ENCODE results near the gene NDUFB8.
A peak's percentile ranks its signal among the peaks of the same experiment; 100 is the strongest.

The NDUFB8 gene

DNA sequence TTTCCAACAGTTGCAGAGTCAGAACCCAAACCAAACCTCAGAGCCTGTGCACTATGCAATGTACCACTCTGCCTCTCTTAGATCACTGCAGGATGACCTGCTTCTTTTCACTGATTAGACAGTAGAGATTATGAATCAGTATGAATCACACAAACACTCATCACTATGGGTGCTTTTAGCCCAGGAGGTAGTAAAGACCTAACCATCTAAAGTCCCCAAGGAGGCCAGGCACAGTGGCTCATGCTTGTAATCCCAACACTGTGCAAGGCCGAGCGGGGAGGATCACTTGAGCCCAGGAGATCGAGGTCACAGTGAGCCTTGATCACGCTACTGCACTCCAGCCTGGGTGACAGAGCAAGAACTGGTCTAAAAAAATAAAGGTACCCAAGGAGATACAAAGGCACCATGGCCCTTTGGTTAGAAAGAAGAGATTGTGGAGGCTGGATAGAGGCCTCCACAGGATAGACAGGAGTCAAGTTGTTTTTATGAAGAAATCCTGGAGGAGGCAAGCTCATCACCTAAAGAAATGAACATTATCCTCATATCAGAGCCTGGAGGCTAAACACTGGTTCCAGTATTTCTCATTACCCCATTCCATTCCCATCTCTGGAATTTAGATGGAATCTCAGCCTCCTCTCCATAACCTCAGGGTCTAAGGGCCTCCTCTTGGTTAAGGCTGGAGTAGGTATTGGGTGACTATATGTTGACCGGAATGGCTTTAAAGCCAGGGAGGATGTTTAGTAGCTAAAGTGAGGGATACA, 22.9 kb downstream of the NDUFB8 start:
- no peak for DNase-seq

DNA sequence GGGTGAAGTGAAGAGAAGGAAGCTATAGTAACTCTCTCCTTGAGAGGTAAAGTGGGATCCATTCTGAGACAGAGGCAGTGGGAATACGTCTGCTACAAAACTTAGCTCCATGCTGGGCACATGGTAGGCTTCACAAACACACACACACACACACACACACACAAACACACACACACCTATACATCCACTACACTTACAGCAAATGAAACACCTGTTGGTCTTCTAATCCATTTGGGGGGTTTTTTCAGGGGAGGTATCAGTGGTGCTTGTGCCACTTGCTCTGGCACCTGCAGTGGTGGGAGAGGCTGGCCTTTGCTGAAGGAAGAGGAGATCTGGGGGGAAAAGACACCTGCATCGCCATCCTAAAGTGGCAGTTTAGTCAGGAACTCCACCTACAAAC, 24.5 kb downstream of the NDUFB8 start:
- no peak for DNase-seq

DNA sequence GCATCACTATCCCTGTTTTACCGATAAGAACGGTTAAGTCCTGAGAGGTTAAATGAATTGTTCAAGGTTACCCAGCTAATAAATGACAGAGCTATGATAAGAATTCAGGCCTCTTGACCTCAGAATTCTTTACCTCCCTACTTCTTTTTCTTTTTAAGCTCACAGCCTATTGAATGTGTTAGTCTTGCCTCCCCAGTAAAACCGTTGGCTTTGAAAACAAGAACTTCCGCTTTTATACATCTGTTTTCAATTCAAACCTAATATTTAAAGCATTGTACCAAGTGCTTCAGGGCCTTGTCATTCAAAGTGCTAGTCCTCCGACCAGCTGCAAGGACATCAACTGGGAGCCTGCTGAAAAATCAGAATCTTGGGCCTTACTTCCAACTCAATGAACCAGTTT, 25.6 kb downstream of the NDUFB8 start:
- no peak for DNase-seq

DNA sequence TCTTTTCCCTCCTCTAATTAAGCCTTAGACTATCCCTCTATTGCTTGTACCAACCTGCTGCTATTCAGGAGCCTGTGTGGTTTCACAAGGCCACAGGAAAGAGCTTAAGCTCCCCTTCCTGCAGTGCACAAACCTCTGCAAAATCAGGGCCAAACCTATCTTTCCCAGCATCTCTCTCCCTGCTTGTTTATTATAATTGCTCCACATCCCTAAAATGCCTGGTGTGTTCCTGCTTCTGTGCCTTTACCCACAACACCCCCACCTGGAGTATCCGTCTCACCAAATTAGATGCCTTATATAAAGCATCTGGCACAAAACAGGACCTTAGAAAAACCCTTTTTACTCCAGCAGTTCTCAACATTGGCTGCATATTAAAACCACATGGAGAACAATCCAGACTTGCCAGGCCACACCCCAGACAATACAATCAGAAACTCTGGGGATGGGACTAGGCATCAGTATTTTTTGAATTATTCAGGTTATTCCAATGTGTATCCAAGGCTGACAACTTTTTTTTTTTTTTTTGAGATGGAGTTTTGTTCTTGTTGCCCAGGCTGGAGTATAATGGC, 26.7 kb downstream of the NDUFB8 start:
- DNase-seq, result no peak

DNA sequence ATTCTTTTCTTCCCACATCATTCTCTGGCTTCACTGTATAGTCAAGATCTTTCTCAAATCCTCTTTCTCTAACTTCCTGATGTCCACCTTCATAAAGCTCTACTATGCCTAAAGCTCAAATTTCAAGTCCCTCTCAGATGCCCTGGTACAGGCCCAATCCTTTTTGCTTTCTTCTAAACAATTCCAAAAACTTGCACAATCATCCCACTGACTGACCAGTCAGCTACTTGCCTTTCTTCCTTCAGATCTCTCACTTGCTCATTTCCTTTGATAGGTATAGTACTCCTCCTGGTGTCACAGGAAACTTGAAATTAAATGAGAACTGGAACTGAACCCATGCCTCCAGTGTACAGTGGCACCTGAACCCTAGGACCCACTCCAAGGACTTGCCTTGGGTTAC, 28.2 kb downstream of the NDUFB8 start:
- DNase-seq, result no peak

DNA sequence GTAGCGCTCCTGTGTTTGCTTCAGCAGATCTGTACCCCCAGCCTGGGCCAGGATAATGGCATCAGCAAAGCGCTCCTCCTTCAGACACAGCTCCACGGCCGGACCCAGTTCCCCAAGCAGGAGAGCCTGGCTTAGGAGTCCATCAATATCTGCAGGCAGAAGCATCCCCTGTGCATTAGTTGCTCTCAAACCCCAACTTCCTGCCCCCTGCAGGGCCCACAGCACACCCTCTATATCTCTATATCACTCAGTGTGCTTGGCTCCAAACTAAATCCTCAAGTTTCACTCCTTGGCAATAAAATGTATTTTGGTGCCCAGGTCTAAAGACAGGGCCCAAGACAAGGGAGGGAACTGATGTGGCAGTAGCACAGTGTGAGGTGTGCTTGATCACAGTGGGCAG, 31.6 kb downstream of the NDUFB8 start:
- DNase-seq, result no peak

DNA sequence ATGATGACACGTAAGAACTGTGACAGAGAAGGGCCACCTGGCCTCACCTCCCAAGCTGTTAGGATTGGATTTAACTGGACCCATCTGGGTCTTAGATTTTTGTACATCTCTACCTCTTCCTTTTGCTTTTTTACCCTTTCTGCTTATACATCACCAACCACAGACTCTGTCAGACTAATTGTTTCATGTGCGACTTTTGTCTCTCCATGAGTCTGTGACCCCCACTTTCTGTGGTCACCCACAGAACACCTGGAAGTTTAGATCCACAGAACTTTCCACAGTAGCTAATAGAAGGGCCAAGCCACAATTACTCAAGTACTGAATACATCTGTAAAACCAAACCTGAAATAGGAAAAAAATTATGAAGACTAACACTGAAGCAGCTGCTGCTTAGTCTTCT, 33.1 kb downstream of the NDUFB8 start:
- DNase-seq, result no peak

DNA sequence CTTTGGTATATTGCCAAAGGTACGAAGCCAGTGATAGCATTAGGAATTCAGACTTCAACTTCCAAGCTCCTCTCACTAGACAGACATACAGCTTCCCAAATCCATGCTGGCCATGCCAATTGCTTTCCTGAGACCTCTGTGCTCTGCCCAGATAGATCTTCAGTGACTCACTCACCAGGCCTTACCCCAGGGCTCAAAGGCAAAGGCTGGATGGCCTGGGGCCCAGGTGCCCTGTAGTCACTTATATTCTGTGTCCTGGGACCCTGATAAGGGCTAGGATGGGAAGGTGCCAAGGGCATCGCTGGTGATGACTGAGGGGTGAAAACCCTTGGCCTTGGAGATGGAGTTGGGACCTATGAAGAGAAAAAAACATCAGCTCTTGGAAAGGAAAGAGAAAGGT, 39.1 kb downstream of the NDUFB8 start:
- no peak for DNase-seq

DNA sequence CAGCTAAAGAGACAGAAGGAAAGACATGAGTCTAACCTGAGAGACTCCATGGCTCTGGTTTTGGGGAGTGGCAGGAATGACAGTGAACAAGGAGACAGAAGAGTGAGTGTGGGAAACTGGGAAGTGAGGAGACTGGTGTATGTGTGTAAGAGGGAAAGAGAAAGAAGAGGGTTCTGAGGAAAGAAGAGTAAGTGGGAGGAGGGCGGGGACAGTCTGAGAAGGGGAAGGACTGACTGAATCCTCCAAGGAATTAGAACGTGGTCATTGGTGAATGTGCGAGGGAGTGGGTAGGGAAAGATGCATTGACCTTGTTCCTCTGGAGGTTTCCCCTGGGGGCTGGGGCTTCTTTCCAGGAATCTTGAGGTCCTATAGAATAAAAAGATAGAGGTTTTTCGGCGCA, 40.3 kb downstream of the NDUFB8 start:
- DNase-seq, result no peak

DNA sequence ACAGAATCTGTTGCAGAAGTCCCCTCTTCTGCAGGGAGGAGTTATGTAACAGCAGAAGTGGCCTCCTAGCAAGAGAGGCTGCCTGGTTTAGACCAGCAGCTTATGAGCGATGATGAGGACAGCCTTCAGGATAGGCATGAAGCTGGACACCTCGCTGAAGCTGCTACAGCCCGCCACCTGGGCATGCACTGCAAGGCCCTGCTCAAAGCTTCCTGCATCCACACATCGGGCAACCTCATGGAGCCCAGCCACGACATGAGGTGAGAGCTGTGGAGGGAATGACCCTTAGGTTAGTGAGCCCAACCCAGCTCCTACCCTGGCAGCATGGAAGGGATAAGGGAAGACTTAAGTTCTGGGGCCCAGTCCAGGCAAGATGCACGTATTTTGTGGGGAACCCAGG, 42.1 kb downstream of the NDUFB8 start:
- DNase-seq, result no peak

DNA sequence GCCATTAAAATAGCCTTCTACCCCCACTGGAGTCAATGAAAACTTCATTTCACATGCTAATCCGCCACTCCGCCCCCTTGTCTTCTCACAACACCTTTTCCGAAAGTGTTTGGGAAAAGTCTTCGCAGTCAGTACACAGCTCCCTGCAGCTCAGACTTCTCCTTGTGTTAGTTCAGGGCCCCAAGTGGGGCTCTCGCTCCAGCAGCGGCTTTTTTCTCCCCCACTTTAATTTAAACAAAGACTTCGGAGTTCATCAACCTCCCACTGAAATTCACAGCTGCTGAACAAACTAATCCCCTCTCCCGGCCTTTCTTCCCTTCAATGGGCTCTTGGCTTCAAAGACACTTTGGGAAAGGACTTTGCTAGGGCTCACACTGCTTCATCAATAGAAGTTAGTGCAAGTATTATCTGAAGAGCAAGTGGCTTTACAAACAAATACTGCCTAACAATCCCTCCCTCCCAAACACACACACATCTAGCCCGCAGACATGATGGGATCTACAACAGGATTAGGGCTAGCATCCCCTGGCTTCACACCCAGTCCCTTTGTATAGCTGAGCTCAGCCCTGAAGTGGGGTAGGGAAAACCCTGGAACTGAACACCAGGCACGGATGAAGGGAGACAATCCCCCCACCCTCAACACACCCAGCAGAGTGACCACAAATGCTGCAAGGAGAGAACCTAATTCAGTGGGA, 43.7 kb downstream of the NDUFB8 start:
- DNase-seq, result no peak

DNA sequence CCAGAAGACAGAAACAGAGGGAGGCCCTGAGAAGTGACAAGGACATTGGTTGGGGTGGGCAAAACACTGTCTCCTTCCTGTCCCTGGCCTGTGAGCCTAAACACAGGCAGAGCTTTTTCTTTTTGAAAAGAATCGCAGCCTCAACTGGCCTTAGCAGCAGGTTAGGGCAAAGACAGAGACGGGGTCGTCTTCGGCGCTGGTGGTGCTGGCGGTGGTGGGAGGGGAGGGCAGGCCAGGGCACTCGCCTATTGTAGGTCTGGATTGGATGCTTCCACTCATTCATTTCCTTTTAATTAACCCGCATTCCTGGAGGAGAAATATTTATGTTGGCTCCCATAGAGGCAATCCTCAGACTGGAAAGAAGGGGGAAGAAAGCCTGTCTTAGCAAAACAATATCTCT, 44.3 kb downstream of the NDUFB8 start:
- DNase-seq, result no peak

DNA sequence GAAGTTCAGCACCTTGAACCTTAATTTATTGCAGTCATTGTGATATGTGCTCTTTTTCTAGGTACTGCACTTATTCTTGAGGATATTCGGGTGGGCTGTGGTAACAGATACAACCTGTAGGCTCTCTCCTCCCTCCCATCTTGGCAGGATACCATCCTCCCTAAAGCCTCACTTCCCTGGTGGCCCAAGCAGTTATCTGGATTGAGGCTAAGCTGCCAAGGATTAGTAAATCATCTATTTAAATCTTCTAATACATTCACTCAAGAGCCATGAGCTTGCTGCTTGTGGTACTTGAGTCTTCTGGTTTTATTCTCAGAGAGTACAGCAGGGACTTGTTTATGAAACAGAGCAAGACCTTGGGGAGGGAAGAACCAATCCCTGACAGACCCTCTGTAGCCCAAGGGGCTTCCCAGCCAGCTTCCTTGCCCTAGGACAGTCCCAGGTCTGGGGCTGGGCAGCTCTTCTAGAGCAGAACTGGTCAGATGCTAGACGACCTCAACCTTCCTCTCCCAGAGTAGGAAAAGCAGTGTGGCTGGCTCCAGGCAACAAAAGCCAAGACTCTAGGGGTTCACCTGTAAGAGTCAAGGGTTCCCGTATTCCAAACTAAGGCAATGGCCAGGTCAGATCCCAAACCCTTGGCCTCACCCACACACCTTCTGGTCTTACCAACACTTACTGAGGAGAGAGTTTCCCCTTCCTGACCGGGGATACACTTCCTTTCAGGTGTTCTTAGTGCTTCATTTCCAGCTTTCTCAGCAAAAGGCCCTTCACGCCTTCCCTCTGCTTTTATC, 45.6 kb downstream of the NDUFB8 start:
- no peak for DNase-seq

DNA sequence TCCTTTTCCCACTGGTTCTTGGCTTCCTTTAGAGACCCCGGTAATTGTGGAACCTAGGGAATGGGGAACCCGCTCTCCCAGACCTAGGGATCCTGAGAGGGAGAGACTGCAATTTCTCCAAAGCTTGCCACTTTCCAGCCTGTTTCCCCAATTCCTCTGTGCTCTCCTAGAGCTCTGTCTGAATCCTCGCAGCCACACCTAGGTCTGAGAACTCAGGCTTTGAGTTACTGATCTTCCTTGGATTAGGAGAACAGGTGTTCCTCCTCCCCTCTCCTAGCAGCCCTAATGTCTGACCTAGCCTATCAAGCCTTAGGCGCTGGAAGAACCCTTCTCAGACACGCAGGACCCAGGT, 46.9 kb downstream of the NDUFB8 start:
- DNase-seq, result no peak

DNA sequence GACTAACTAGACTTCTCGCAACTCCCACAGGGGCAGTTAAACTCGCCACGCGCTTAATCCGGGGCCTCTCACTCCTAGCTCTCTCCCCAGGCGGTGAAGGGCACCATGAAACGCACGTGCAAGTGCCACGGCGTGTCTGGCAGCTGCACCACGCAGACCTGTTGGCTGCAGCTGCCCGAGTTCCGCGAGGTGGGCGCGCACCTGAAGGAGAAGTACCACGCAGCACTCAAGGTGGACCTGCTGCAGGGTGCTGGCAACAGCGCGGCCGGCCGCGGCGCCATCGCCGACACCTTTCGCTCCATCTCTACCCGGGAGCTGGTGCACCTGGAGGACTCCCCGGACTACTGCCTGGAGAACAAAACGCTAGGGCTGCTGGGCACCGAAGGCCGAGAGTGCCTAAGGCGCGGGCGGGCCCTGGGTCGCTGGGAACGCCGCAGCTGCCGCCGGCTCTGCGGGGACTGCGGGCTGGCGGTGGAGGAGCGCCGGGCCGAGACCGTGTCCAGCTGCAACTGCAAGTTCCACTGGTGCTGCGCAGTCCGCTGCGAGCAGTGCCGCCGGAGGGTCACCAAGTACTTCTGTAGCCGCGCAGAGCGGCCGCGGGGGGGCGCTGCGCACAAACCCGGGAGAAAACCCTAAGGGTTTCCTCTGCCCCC, 47.4 kb downstream of the NDUFB8 start:
- DNase-seq, result peak; percentile 81

DNA sequence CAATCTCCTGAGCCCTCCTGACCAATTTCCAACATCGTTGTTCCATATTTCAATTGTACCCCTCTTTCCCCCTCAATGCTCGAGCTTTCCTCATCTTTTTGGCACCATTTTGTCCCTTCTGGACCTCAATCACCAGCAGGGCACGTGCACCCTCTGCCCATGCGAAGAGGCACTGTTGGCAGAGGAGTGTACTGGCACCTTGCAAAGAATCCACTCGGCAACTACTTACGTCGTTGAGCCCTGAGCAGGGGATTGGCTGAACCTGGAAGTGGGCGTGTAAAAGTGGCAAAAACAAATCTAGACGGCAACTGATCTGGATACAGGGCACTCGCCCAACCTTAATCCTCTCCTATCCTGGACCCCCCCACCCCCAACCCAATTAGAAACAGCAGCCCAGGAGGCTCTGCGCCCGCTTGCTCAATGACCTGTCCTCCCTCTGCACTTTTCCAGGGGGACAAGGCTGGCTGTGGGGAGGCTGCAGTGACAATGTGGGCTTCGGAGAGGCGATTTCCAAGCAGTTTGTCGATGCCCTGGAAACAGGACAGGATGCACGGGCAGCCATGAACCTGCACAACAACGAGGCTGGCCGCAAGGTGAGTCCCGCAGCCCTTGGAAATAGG, 48.1 kb downstream of the NDUFB8 start:
- DNase-seq, result peak; percentile 87

DNA sequence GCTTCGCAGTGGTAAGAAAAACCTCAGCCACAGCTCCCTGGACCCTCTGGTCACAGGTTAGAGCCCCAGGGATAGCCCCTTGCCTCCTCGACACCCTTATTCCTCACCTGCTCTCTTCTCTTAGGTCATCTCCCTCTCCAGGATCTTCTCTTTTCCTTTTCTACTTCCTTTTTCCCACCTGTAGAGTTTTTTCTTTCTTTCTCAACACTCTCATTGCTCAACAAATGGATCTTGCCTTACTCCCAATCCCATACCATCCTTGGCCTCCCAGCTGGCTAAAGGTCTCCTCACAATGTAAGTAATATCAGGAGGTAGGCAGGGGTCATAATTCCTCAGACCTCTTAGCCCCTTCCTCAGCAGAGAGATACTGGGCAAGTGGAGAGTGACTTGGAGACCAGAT, 49.7 kb downstream of the NDUFB8 start:
- no peak for DNase-seq

DNA sequence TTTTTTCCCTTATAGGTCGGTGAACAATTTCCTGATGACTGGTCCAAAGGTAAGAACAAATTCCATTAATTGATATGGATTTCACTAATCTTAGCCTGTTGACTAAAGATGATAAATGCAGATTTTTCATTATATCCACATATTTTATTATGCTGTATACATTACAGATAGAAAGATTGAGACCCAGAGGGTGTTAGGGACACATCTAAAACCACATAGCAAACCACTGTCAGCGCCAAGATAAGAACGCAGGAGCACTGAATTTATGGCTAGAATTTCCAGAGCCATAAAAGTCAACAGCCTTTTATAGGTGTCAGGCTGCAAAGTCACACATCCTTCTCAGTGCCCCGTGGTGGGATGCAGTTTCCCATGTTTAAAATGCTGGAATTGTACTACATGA, 50.6 kb downstream of the NDUFB8 start:
- no peak for DNase-seq

DNA sequence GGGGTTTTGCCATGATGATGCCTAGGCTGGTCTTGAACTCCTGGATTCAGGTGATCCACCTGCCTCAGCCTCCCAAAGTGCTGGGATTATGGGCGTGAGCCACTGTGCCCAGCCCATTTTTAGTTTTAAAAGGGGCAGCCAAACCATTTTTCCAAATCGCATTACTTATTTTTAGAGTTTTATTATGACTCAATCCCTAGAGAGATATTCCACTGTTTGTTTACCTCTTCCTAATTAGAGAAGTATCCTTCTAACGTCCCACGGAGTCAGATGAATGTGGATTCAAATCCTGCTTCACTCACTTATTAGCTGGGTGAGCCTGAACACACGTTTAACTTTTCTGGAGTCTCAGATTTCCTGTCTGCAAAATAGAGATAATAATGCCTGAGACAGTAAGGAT, 51.7 kb downstream of the NDUFB8 start:
- DNase-seq, result no peak
